Measurements from ENCODE around the gene NUDT14.
A peak's percentile ranks its signal among the peaks of the same experiment; 100 is the strongest.

Gene NUDT14

GRCh38 chr14:105132921-105133654 lies 48.0 kb downstream of the NUDT14 start:
- CTCF ChIA-PET: interaction anchor here (1.2 kb wide), 1 partner anchor 46 kb away, joined by 5 read pairs; no protein-coding TSS in a partner anchor
- Histone ChIP-seq H3K9me3 (ENCODE audit: control insufficient read depth, insufficient read depth, low read depth, low read length) (no peaks in the 10 kb centered on the region), H3K27ac (ENCODE audit: extremely low read depth, low read depth, low read length) (no peak overlapping the region), H3K36me3 (ENCODE audit: control insufficient read depth in 2 of 2, insufficient read depth in 1 of 2, low read length in 2 of 2) (no peaks in the 10 kb centered on the region), H3K4me1 (ENCODE audit: control insufficient read depth, insufficient read depth, low read length) (no peaks in the 10 kb centered on the region), H3K4me3 (ENCODE audit: low read depth, low read length) (no peak overlapping the region)
- POLR2A ChIA-PET: no interaction called here
- TF ChIP-seq ZSCAN4 (tag by site-specific recombination; IDR thresholded peaks at IDR 0.05) (peak; percentile 54), ZNF677 (tag by site-specific recombination; IDR thresholded peaks at IDR 0.05) (peak; percentile 98), YY2 (tag by site-specific recombination; IDR thresholded peaks at IDR 0.05) (no peak), ZSCAN18 (tag by site-specific recombination; IDR thresholded peaks at IDR 0.05) (no peak), ZBTB1 (tag by site-specific recombination; IDR thresholded peaks at IDR 0.05) (no peak), ZNF488 (tag by site-specific recombination; IDR thresholded peaks at IDR 0.05) (no peak), ZBTB11 (tag by site-specific recombination; conservative IDR thresholded peaks at IDR 0.05; ENCODE audit: low read depth) (no peak), SP3 (tag by site-specific recombination; IDR thresholded peaks at IDR 0.05) (no peak), ZNF792 (tag by site-specific recombination; IDR thresholded peaks at IDR 0.05) (no peak), ZNF571 (tag by site-specific recombination; IDR thresholded peaks at IDR 0.05) (no peak), ZBTB8A (tag by site-specific recombination; IDR thresholded peaks at IDR 0.05) (no peak), ZNF704 (tag by site-specific recombination; IDR thresholded peaks at IDR 0.05) (no peak), PRDM4 (tag by site-specific recombination; IDR thresholded peaks at IDR 0.05) (no peak)

GRCh38 chr14:105131241-105131640 lies 49.9 kb downstream of the NUDT14 start:
- no peak overlapping the region for H3K27ac ChIP-seq (ENCODE audit: extremely low read depth, low read depth, low read length)
- CTCF ChIA-PET: interaction anchor here (0.6 kb wide), 2 partner anchors 73 to 233 kb away, joined by 3 read pairs; no protein-coding TSS in a partner anchor
- no peak overlapping the region for H3K4me3 ChIP-seq (ENCODE audit: low read depth, low read length)
- no peak for TF ChIP-seq ZSCAN5A (tag by site-specific recombination; IDR thresholded peaks at IDR 0.05)
- TF ChIP-seq SETDB1 (IDR thresholded peaks at IDR 0.05; ENCODE audit: insufficient read length, low read length): peak; percentile 96
- peak; percentile 11 for TF ChIP-seq ZNF510 (tag by site-specific recombination; IDR thresholded peaks at IDR 0.05; ENCODE audit: insufficient replicate concordance)
- TF ChIP-seq ZNF626 (tag by site-specific recombination; IDR thresholded peaks at IDR 0.05): 0 out of 2 replicates have a peak, but pooled peaks have one; percentile 68
- no peak for TF ChIP-seq ZNF157 (tag by site-specific recombination; IDR thresholded peaks at IDR 0.05)
- TF ChIP-seq ZNF549 (tag by site-specific recombination; IDR thresholded peaks at IDR 0.05): peak; percentile 37; the same call in 1 of the 2 replicates
- TF ChIP-seq ZNF350 (tag by site-specific recombination; IDR thresholded peaks at IDR 0.05): 0 out of 2 replicates have a peak, but pooled peaks have one; percentile 40
- no peak for TF ChIP-seq REPIN1 (tag by site-specific recombination; IDR thresholded peaks at IDR 0.05; ENCODE audit: low read depth)
- TF ChIP-seq TRIM28 (IDR thresholded peaks at IDR 0.05; ENCODE audit: borderline replicate concordance, low read length): peak; percentile 93
- no peaks in the 10 kb centered on the region for H3K36me3 ChIP-seq (ENCODE audit: control insufficient read depth in 2 of 2, insufficient read depth in 1 of 2, low read length in 2 of 2)
- POLR2A ChIA-PET: no interaction called here
- H3K9me3 ChIP-seq (ENCODE audit: control insufficient read depth, insufficient read depth, low read depth, low read length): no peaks in the 10 kb centered on the region
- H3K4me1 ChIP-seq (ENCODE audit: control insufficient read depth, insufficient read depth, low read length): no peaks in the 10 kb centered on the region

Data from HEK293 (cell line).